ENCODE data around the gene STEAP3. TPM values are rescaled to one million over a fixed set of nuclear protein-coding genes. Genes with fewer than 3 reads are reported as not detected.

STEAP3 gene
- total and polyA plus RNA-seq, 4 donors = 1.9 to 20.3 (median 6.3) TPM

GRCh38 chr2:119234021-119235019 is 10.7 kb downstream of the STEAP3 start:
- H3K27ac ChIP-seq (ENCODE audit: low read depth in 1 of 2, low read length in 2 of 2) = no peak overlapping the region
- no peaks in the 10 kb centered on the region for H3K27me3 ChIP-seq (ENCODE audit: control insufficient read depth in 1 of 2, insufficient read depth in 2 of 2, low read length in 1 of 2)
- intact Hi-C loops (cut with DNase I) = no loop called here
- no peak for DNase-seq
- H3K4me1 ChIP-seq (ENCODE audit: control insufficient read depth in 1 of 2, insufficient read depth in 2 of 2, low read length in 2 of 2) = no peaks in the 10 kb centered on the region
- no peaks in the 10 kb centered on the region for H3K9me3 ChIP-seq (ENCODE audit: control insufficient read depth, low read length)
- no peak overlapping the region for H3K4me3 ChIP-seq (ENCODE audit: low read length in 2 of 2)
- ATAC-seq (ENCODE audit: low FRiP score) = no peak
- H3K36me3 ChIP-seq (ENCODE audit: control insufficient read depth in 1 of 2, insufficient read depth in 2 of 2, low read length in 1 of 2) = no peaks in the 10 kb centered on the region
- WGBS, 2 donors = 61 to 66% methylated on average over 13 of the region's 13 CpGs

- Histone ChIP-seq H3K27me3 (ENCODE audit: control insufficient read depth in 1 of 2, insufficient read depth in 2 of 2, low read length in 1 of 2) (no peaks in the 10 kb centered on the region), H3K36me3 (ENCODE audit: control insufficient read depth in 1 of 2, insufficient read depth in 2 of 2, low read length in 1 of 2) (no peaks in the 10 kb centered on the region), H3K4me1 (ENCODE audit: control insufficient read depth in 1 of 2, insufficient read depth in 2 of 2, low read length in 2 of 2) (peaks cover 0 to 1% of the 10 kb centered on the region in 2 donors), H3K4me3 (ENCODE audit: low read length in 2 of 2) (no peak overlapping the region), H3K9me3 (ENCODE audit: control insufficient read depth, low read length) (no peaks in the 10 kb centered on the region), H3K27ac (ENCODE audit: low read depth in 1 of 2, low read length in 2 of 2) (no peak overlapping the region)
- DNase-seq (no peak), ATAC-seq (ENCODE audit: low FRiP score) (no peak)
- 90 to 97% methylated on average over 1 of the region's 1 CpG for WGBS, 2 donors
- intact Hi-C loops (cut with DNase I) = no loop called here
Measured at GRCh38 chr2:119236796-119237195, 13.2 kb downstream of the STEAP3 start.

- WGBS, 2 donors = 29 to 40% methylated on average over 12 to 15 of the region's 15 CpGs
- Histone ChIP-seq H3K27ac (ENCODE audit: low read depth in 1 of 2, low read length in 2 of 2) (peak overlapping the region in 1 of 2 donors; percentile 87), H3K27me3 (ENCODE audit: control insufficient read depth in 1 of 2, insufficient read depth in 2 of 2, low read length in 1 of 2) (no peaks in the 10 kb centered on the region), H3K4me1 (ENCODE audit: control insufficient read depth in 1 of 2, insufficient read depth in 2 of 2, low read length in 2 of 2) (peaks cover 0 to 1% of the 10 kb centered on the region in 2 donors), H3K4me3 (ENCODE audit: low read length in 2 of 2) (no peak overlapping the region), H3K36me3 (ENCODE audit: control insufficient read depth in 1 of 2, insufficient read depth in 2 of 2, low read length in 1 of 2) (no peaks in the 10 kb centered on the region), H3K9me3 (ENCODE audit: control insufficient read depth, low read length) (no peaks in the 10 kb centered on the region)
- peak in 1 of 2 donors; percentile 78 for DNase-seq
- intact Hi-C loops (cut with DNase I) = loop anchor here in 1 of 2 donors (5.0 kb wide), 1 partner anchor 127 kb away; the partner anchor contains the start of genes C2orf76 and DBI
- peak; percentile 52 for ATAC-seq (ENCODE audit: low FRiP score)
Measured at GRCh38 chr2:119240311-119241204, 16.9 kb downstream of the STEAP3 start.

GRCh38 chr2:119241205-119241532 is 17.5 kb downstream of the STEAP3 start:
- Histone ChIP-seq H3K27me3 (ENCODE audit: control insufficient read depth in 1 of 2, insufficient read depth in 2 of 2, low read length in 1 of 2) (no peaks in the 10 kb centered on the region), H3K4me1 (ENCODE audit: control insufficient read depth in 1 of 2, insufficient read depth in 2 of 2, low read length in 2 of 2) (peaks cover 0 to 1% of the 10 kb centered on the region in 2 donors), H3K27ac (ENCODE audit: low read depth in 1 of 2, low read length in 2 of 2) (peak overlapping the region in 1 of 2 donors; percentile 0), H3K9me3 (ENCODE audit: control insufficient read depth, low read length) (no peaks in the 10 kb centered on the region), H3K36me3 (ENCODE audit: control insufficient read depth in 1 of 2, insufficient read depth in 2 of 2, low read length in 1 of 2) (no peaks in the 10 kb centered on the region), H3K4me3 (ENCODE audit: low read length in 2 of 2) (no peak overlapping the region)
- 80 to 83% methylated on average over 5 of the region's 5 CpGs for WGBS, 2 donors
- intact Hi-C loops (cut with DNase I) = loop anchor here in 1 of 2 donors (5.0 kb wide), 1 partner anchor 126 kb away; the partner anchor contains the start of genes C2orf76 and DBI
- DNase-seq (no peak), ATAC-seq (ENCODE audit: low FRiP score) (no peak)

GRCh38 chr2:119242276-119243119 is 18.9 kb downstream of the STEAP3 start:
- peaks cover 0 to 1% of the 10 kb centered on the region in 2 donors for H3K4me1 ChIP-seq (ENCODE audit: control insufficient read depth in 1 of 2, insufficient read depth in 2 of 2, low read length in 2 of 2)
- ATAC-seq (ENCODE audit: low FRiP score) = no peak
- no peaks in the 10 kb centered on the region for H3K36me3 ChIP-seq (ENCODE audit: control insufficient read depth in 1 of 2, insufficient read depth in 2 of 2, low read length in 1 of 2)
- no peaks in the 10 kb centered on the region for H3K9me3 ChIP-seq (ENCODE audit: control insufficient read depth, low read length)
- WGBS, 2 donors = 81 to 87% methylated on average over 16 to 17 of the region's 17 CpGs
- no peak overlapping the region for H3K27ac ChIP-seq (ENCODE audit: low read depth in 1 of 2, low read length in 2 of 2)
- intact Hi-C loops (cut with DNase I) = loop anchor here in 1 of 2 donors (5.0 kb wide), 1 partner anchor 125 kb away; the partner anchor contains the start of genes C2orf76 and DBI
- DNase-seq = peak in 1 of 2 donors; percentile 22
- H3K27me3 ChIP-seq (ENCODE audit: control insufficient read depth in 1 of 2, insufficient read depth in 2 of 2, low read length in 1 of 2) = no peaks in the 10 kb centered on the region
- H3K4me3 ChIP-seq (ENCODE audit: low read length in 2 of 2) = no peak overlapping the region

- no peak overlapping the region for H3K4me3 ChIP-seq (ENCODE audit: low read length in 2 of 2)
- DNase-seq = peak in 1 of 2 donors; percentile 61
- intact Hi-C loops (cut with DNase I) = loop anchor here in 1 of 2 donors (5.0 kb wide), 1 partner anchor 124 kb away; the partner anchor contains the start of genes C2orf76 and DBI
- no peaks in the 10 kb centered on the region for H3K36me3 ChIP-seq (ENCODE audit: control insufficient read depth in 1 of 2, insufficient read depth in 2 of 2, low read length in 1 of 2)
- WGBS, 2 donors = 84 to 87% methylated on average over 2 of the region's 2 CpGs
- H3K9me3 ChIP-seq (ENCODE audit: control insufficient read depth, low read length) = no peaks in the 10 kb centered on the region
- no peak overlapping the region for H3K27ac ChIP-seq (ENCODE audit: low read depth in 1 of 2, low read length in 2 of 2)
- peaks cover 0 to 1% of the 10 kb centered on the region in 2 donors for H3K4me1 ChIP-seq (ENCODE audit: control insufficient read depth in 1 of 2, insufficient read depth in 2 of 2, low read length in 2 of 2)
- ATAC-seq (ENCODE audit: low FRiP score) = no peak
- no peaks in the 10 kb centered on the region for H3K27me3 ChIP-seq (ENCODE audit: control insufficient read depth in 1 of 2, insufficient read depth in 2 of 2, low read length in 1 of 2)
Measured at GRCh38 chr2:119243621-119244020, 20.0 kb downstream of the STEAP3 start.

- ATAC-seq (ENCODE audit: low FRiP score) (no peak), DNase-seq (peak in 1 of 2 donors; percentile 48)
- H3K27me3 ChIP-seq (ENCODE audit: control insufficient read depth in 1 of 2, insufficient read depth in 2 of 2, low read length in 1 of 2) = no peaks in the 10 kb centered on the region
- 90 to 92% methylated on average over 17 of the region's 17 CpGs for WGBS, 2 donors
- no peaks in the 10 kb centered on the region for H3K36me3 ChIP-seq (ENCODE audit: control insufficient read depth in 1 of 2, insufficient read depth in 2 of 2, low read length in 1 of 2)
- H3K9me3 ChIP-seq (ENCODE audit: control insufficient read depth, low read length) = no peaks in the 10 kb centered on the region
- intact Hi-C loops (cut with DNase I) = no loop called here
- no peak overlapping the region for H3K4me3 ChIP-seq (ENCODE audit: low read length in 2 of 2)
- H3K4me1 ChIP-seq (ENCODE audit: control insufficient read depth in 1 of 2, insufficient read depth in 2 of 2, low read length in 2 of 2) = peaks cover 0 to 1% of the 10 kb centered on the region in 2 donors
- H3K27ac ChIP-seq (ENCODE audit: low read depth in 1 of 2, low read length in 2 of 2) = no peak overlapping the region
Measured at GRCh38 chr2:119245076-119245840, 21.6 kb downstream of the STEAP3 start.

All from aorta (tissue), 5 donors.